B cell (primary cell): Measurements from ENCODE around the gene SH3TC1. TPM values are rescaled to one million over a fixed set of nuclear protein-coding genes. Genes with fewer than 3 reads are reported as not detected.

Experiments used
- ATAC-seq: fragments of 200-7000 bp; cut with Tn5 transposase; one replicate; pipeline ENCODE4 v1.10.0; 2021; ENCODE audit warnings: low read depth, mild to moderate bottlenecking, moderate number of reproducible peaks, moderate library complexity
- CTCF ChIA-PET: fragments of 350-600 bp; sonication (Branson Sonifier 250); formaldehyde crosslinking; loops from one replicate; lab custom pipeline; 2021; ENCODE audit warnings: antibody characterized with exemption, inconsistent platforms; lab: Charles Lee
- POLR2A ChIA-PET: fragments of 350-600 bp; sonication (Branson Sonifier 250); formaldehyde crosslinking; loops from one replicate; lab custom pipeline; 2021; ENCODE audit warnings: antibody characterized with exemption; lab: Charles Lee
- DNase-seq: peaks from one replicate; pipeline ENCODE4 v3.0.0; 2013
- H2AFZ ChIP-seq: 2 replicates; pipeline ENCODE4 v1.6.1; 2012; ENCODE audit warnings: mild to moderate bottlenecking, low read depth, low read length; ENCODE audit not compliant: insufficient read depth, poor library complexity, severe bottlenecking
- H3K27ac ChIP-seq, 2 donors: 1 replicate in 1 of 2; 2 replicates in 1 of 2; pipeline ENCODE4 v1.5.1; 2012 to 2013; ENCODE audit warnings: low read length in 2 of 2, mild to moderate bottlenecking in 2 of 2, moderate library complexity in 1 of 2
- H3K27me3 ChIP-seq, 4 experiments: fragments of 200-600 bp in 1 of 4; sonication (generic) in 1 of 4; replicated peaks in 1 of 4; 1 replicate in 2 of 4; 2 replicates in 2 of 4; pipeline versions ENCODE4 v1.6.1 to v1.7.0; 2013 to 2016; ENCODE audit warnings: low read length in 3 of 4, mild to moderate bottlenecking in 2 of 4, mixed read lengths in 1 of 4, moderate library complexity in 1 of 4; ENCODE audit not compliant: insufficient read depth in 4 of 4, control insufficient read depth in 3 of 4; ENCODE audit errors: control extremely low read depth in 1 of 4
- H3K36me3 ChIP-seq, 2 experiments: replicated peaks in 1 of 2; 1 replicate in 1 of 2; 2 replicates in 1 of 2; pipeline versions ENCODE4 v1.6.1 to v1.7.1; 2013; ENCODE audit warnings: low read length in 1 of 2; ENCODE audit not compliant: insufficient read depth in 2 of 2, control insufficient read depth in 1 of 2; ENCODE audit errors: control extremely low read depth in 1 of 2, extremely low read depth in 1 of 2
- H3K4me1 ChIP-seq, 2 donors: fragments of 200-600 bp in 1 of 2; sonication (generic) in 1 of 2; 1 replicate in 1 of 2; 2 replicates in 1 of 2; pipeline versions ENCODE4 v1.5.1 to v1.6.1; 2013 to 2017; ENCODE audit warnings: low read length in 2 of 2; ENCODE audit not compliant: control insufficient read depth in 2 of 2, insufficient read depth in 2 of 2
- H3K4me2 ChIP-seq: replicated peaks from 2 replicates; pipeline ENCODE3; 2012; ENCODE audit warnings: mild to moderate bottlenecking, low read depth, low read length; ENCODE audit not compliant: poor library complexity, severe bottlenecking
- H3K4me3 ChIP-seq, 5 experiments: fragments of 200-600 bp in 1 of 5; sonication (generic) in 1 of 5; 1 replicate in 3 of 5; 2 replicates in 2 of 5; pipeline versions ENCODE4 v1.5.1 to v1.7.0; 2011 to 2016; ENCODE audit warnings: low read length in 4 of 5, mild to moderate bottlenecking in 4 of 5, low read depth in 2 of 5, control low read depth in 1 of 5, moderate library complexity in 1 of 5; ENCODE audit not compliant: insufficient read depth in 1 of 5; ENCODE audit errors: control extremely low read depth in 1 of 5, extremely low read depth in 1 of 5
- H3K79me2 ChIP-seq: fragments of 200-600 bp; sonication (generic); one replicate; pipeline ENCODE4 v1.6.0; 2016; ENCODE audit warnings: low read length; ENCODE audit not compliant: control insufficient read depth, insufficient read depth
- H3K9ac ChIP-seq: fragments of 200-600 bp; sonication (generic); 2 replicates; pipeline ENCODE4 v1.6.1; 2017; ENCODE audit warnings: mild to moderate bottlenecking, low read length, moderate library complexity
- H3K9me3 ChIP-seq, 3 donors: one replicate each; pipeline versions ENCODE4 v1.6.1 to v1.7.1; 2013; ENCODE audit warnings: low read length in 2 of 3; ENCODE audit not compliant: control insufficient read depth in 2 of 3, insufficient read depth in 1 of 3; ENCODE audit errors: control extremely low read depth in 1 of 3
- H4K20me1 ChIP-seq: 2 replicates; pipeline ENCODE4 v1.6.0; 2012; ENCODE audit warnings: mild to moderate bottlenecking, low read length; ENCODE audit not compliant: insufficient read depth, control insufficient read depth, poor library complexity, severe bottlenecking
- H3K27ac Mint-ChIP-seq: one replicate; pipeline ENCODE4 v1.8.0; 2021; ENCODE audit warnings: mixed read lengths
- H3K27me3 Mint-ChIP-seq: one replicate; pipeline ENCODE4 v1.8.0; 2021; ENCODE audit warnings: mixed read lengths
- H3K4me1 Mint-ChIP-seq: one replicate; pipeline ENCODE4 v1.8.0; 2021; ENCODE audit warnings: mixed read lengths
- H3K4me3 Mint-ChIP-seq: one replicate; pipeline ENCODE4 v1.8.0; 2021; ENCODE audit warnings: mixed read lengths
- H3K9me3 Mint-ChIP-seq: one replicate; pipeline ENCODE4 v1.8.0; 2022; ENCODE audit warnings: mixed read lengths; ENCODE audit not compliant: insufficient read depth
- EZH2 ChIP-seq: IDR thresholded peaks from 2 replicates; pipeline ENCODE4 v1.6.1; 2012; ENCODE audit warnings: borderline replicate concordance, low read depth, mild to moderate bottlenecking, moderate library complexity, low read length; ENCODE audit not compliant: insufficient read depth, poor library complexity, severe bottlenecking
- WGBS: methylation state at CpG from one replicate; pipeline ENCODE4 v1.1.5; 2013; ENCODE audit warnings: missing lambda C conversion rate; ENCODE audit not compliant: insufficient coverage; 5-methylcytosine and 5-hydroxymethylcytosine counted together
- intact Hi-C: fragments of 100-400 bp; cut with micrococcal nuclease; formaldehyde crosslinking; loops from one replicate; pipeline ENCODE4 v1.10.0; 2022
- polyA plus RNA-seq: library from polyadenylated mRNA; depleted of rRNA; stranded (reverse); fragments of >200 nt; gene quantifications from 2 replicates; pipeline ENCODE4 v1.2.3, GENCODE V29; 2012
- total RNA-seq, 2 donors: library from RNA; stranded (reverse); fragments of 120-200 nt in 1 of 2; gene quantifications; 1 replicate in 1 of 2; 2 replicates in 1 of 2; pipeline versions ENCODE4 v1.2.3 to v1.2.4, GENCODE V29; 2013 to 2022
- TF ChIP-seq, protein P1 (sequence below): fragments of 200-600 bp; IDR thresholded peaks from one replicate; pipeline ENCODE4 v1.8.0; 2022; ENCODE audit warnings: antibody characterized with exemption, mild to moderate bottlenecking

The SH3TC1 gene
- total and polyA plus RNA-seq, 2 donors (not counting 1 experiment from before 2014, with no cell fraction given) = 63.8 to 388 TPM

DNA sequence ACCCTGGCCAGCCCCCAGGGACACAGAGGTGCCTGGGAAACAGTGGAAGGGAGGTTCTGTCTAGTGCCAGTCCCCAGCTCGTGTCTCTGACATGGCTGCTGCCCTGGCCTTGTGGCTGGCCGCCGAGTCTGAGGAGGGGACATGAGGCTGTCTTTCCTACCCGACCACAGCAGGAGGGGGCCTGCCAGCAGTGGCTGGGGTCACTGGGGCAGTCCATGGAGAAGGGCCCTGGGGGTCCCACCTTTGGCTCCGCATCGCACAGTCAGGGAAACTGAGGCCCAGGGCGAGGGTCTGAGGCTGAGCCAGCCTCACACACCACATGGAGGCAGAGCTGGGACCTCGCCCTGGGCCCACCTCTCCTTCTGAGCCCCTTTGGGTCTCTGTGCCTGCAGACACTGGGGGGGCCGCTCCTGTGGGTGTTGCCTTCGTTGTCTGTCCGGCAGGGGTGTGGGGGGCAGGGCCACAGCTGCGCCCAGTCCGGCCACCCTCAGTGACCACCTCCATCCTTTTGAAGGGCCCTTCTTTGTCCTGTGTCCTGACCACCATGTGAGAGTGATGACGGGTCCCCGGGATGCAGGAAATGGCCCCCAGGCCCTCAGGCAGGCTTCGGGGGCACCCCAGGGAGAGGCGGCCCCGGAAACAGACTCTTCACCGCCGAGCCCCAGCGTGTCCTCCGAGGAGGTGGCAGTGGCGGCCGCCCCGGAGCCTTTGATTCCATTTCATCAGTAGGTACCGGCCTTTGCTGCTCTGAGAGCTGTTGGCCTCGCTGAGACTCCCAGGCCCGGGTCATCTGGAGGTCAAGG is 17.6 kb downstream of the SH3TC1 start:
- POLR2A ChIA-PET = no interaction called here
- H3K4me1 ChIP-seq = peaks cover 0 to 5% of the 10 kb centered on the region in 2 donors
- no peak overlapping the region for H3K4me2 ChIP-seq
- WGBS = 91% methylated on average over 28 of the region's 28 CpGs
- peaks cover 16% of the 10 kb centered on the region for H3K79me2 ChIP-seq
- H3K36me3 ChIP-seq = peaks cover 0 to 94% of the 10 kb centered on the region in 2 experiments
- H3K9ac ChIP-seq = no peak overlapping the region
- intact Hi-C loops = no loop called here
- Mint-ChIP-seq H3K4me1 (peaks cover 11% of the 10 kb centered on the region), H3K9me3 (no peaks in the 10 kb centered on the region), H3K4me3 (no peak overlapping the region), H3K27ac (no peak overlapping the region), H3K27me3 (no peaks in the 10 kb centered on the region)
- ATAC-seq (no peak), DNase-seq (no peak)
- H3K27me3 ChIP-seq = no peaks in the 10 kb centered on the region
- H4K20me1 ChIP-seq = peaks cover 52% of the 10 kb centered on the region
- TF ChIP-seq, protein P1, sequence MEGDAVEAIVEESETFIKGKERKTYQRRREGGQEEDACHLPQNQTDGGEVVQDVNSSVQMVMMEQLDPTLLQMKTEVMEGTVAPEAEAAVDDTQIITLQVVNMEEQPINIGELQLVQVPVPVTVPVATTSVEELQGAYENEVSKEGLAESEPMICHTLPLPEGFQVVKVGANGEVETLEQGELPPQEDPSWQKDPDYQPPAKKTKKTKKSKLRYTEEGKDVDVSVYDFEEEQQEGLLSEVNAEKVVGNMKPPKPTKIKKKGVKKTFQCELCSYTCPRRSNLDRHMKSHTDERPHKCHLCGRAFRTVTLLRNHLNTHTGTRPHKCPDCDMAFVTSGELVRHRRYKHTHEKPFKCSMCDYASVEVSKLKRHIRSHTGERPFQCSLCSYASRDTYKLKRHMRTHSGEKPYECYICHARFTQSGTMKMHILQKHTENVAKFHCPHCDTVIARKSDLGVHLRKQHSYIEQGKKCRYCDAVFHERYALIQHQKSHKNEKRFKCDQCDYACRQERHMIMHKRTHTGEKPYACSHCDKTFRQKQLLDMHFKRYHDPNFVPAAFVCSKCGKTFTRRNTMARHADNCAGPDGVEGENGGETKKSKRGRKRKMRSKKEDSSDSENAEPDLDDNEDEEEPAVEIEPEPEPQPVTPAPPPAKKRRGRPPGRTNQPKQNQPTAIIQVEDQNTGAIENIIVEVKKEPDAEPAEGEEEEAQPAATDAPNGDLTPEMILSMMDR = no peak
- TF ChIP-seq EZH2 = no peak
- no peaks in the 10 kb centered on the region for H3K9me3 ChIP-seq
- no peak overlapping the region for H3K4me3 ChIP-seq
- H2AFZ ChIP-seq = no peak overlapping the region
- H3K27ac ChIP-seq = no peak overlapping the region
- CTCF ChIA-PET = interaction anchor here (1.0 kb wide), 1 partner anchor 24 kb away, joined by 3 read pairs; no protein-coding TSS in a partner anchor

DNA sequence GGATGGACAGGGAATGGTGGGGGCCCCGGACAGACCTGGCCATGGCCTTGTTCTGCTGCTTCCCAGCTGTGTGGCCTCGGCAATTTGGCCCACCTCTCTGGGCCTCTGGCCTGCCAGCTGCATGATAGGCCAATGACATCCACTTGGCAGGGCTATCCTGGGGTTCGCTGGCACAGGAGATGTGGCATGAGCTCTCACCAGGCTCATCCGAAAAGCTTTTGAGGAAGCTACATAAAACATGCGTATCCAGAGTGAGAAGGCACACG is 18.1 kb downstream of the SH3TC1 start:
- Histone ChIP-seq H3K36me3 (peaks cover 0 to 94% of the 10 kb centered on the region in 2 experiments), H3K9ac (no peak overlapping the region), H4K20me1 (peaks cover 47% of the 10 kb centered on the region), H3K79me2 (peaks cover 11% of the 10 kb centered on the region), H3K4me2 (no peak overlapping the region), H3K27ac (no peak overlapping the region), H3K4me1 (peaks cover 0 to 5% of the 10 kb centered on the region in 2 donors), H3K9me3 (no peaks in the 10 kb centered on the region), H2AFZ (no peak overlapping the region), H3K27me3 (no peaks in the 10 kb centered on the region), H3K4me3 (no peak overlapping the region)
- Mint-ChIP-seq H3K9me3 (no peaks in the 10 kb centered on the region), H3K4me3 (no peak overlapping the region), H3K27ac (no peak overlapping the region), H3K4me1 (peaks cover 14% of the 10 kb centered on the region), H3K27me3 (no peaks in the 10 kb centered on the region)
- 93% methylated on average over 6 of the region's 6 CpGs for WGBS
- ChIA-PET POLR2A (no interaction called here), CTCF (interaction anchor here (1.0 to 1.7 kb wide), 2 partner anchors 24 to 40 kb away, joined by 3 to 7 read pairs; no protein-coding TSS in a partner anchor)
- ATAC-seq (no peak), DNase-seq (no peak)
- intact Hi-C loops = no loop called here
- no peak for TF ChIP-seq EZH2
- TF ChIP-seq, protein P1 = no peak
